HG02870 (cell line): ENCODE measurements around the gene NFYA.

Experiments used
- ATAC-seq: cut with Tn5 transposase; IDR thresholded peaks from one replicate; pipeline ENCODE4 v1.9.1; 2021; ENCODE audit warnings: mild to moderate bottlenecking, moderate library complexity; ENCODE audit not compliant: unreplicated experiment

Gene NFYA

DNA sequence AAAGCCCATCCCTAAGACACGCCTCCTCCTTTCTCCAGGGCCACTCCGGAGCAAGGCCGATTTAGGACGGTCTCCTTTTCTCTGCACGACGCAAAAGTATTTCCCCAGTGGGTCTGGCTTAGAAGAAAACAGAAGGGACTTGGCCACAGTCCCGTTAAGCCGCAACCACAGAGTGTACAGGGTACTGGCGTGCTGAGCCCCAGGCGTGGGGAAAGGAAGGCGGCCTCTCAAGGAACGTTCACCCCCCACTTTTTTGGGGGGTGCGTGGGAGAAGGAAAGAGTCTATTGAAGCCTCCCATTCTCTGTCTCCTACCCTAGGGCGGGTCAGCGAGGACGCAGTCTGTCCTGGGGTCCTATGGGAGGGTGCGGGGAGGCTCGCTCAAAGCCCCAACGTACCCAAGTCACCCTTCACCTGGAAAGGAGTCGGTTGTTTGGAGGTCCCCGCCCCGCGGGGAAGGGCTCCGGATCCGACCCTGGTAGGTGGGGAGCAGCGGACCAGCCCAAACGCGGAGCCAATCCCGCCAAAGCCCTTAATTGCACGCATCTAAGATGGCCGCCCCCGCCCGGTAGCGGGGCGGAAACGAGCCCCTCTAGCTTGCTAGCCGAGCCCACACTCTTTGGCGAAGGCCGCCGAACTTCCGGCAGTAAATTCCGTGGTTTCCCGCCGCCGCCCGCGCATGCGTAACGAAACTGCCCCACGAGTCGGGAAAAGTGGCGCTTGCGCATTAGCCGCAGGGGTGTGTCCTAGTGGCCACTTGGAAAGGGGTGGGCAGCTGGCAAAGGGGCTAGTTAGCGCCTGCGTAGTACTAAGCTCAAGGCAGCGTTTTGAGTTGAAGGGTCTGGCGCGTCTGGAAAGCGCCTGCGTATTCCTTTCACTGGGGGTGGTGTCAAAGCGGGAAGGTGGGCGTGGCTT, 595 bp upstream of the NFYA start, which contains the start of gene OARD1:
Gene OARD1 (minus strand): TSS at position 434 of the 913 bp plus-strand sequence. CDS start 722 bp downstream, outside the sequence.
- ATAC-seq, result peak; percentile 54

DNA sequence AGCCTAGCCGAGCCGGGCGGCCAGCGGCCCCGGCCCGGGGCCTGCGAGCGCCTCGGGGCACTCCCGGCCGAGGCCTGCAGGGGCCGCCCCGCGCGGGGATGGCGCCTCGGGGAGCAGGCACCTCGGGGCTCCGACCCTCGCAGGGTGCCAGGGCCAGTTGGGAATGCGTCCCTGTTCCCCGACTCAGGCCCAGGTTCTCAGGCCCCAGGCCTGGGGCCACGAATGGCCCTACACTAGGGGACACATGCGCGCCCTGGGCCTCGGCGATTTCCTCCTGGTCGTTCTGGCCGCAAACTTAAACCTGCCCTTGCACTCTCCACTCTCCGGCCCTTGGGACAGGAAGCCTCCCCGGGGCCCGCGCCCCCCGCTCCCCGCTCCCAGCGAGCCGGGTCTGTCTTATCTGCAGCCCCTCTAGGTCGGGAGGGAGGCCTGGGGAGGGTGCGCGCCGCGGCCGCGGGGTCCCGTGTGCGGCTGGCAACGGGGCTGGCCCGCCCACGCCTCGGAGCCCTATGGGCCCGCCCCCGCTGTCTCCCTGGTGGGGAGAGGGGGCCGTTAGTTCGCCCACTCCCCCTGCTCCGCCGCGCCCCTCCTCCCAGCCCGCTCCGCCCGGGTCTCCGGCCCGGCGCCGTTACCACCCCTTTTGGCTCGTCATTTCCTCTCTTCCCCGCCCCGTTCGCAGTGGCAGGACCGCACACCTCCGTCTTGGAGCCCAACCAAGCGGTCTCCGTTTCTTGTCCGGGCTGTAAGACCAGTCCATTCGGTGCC, 611 bp downstream of the NFYA start:
- ATAC-seq, result peak; percentile 25

DNA sequence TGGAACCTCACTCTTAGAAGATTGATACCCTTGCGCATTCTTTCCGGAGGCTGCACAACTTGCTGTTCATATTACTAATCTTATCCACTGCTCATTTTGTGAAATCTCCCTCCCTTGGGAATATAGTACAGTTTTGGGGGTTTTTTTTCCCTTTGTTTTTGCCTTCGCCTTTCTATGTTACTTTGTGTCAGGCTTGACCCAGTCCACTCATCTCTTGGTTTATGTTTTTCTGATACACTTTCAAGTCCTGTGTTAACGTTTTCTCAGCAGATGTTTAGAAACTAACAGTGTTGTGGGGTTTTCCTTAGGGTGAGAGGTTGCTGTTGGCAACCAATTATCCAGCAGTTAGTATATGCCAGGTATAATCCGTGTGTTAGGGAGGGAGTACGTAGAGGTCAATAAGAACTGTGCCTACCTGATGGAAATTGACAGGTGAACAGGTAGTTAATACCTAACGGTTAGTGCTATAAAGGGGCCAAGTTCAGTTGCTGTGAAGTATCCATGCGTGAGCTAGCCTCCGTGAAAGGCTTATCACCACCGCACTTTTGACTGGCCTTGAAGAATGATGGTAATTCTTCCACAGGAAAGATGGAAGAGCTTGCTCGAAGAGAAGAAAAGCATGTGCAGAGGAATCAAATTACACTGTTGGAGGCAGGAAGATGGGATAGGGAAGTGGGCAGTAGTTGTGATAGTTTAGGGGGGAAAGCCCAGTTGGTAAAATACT, 1.4 kb downstream of the NFYA start:
- no peak for ATAC-seq

DNA sequence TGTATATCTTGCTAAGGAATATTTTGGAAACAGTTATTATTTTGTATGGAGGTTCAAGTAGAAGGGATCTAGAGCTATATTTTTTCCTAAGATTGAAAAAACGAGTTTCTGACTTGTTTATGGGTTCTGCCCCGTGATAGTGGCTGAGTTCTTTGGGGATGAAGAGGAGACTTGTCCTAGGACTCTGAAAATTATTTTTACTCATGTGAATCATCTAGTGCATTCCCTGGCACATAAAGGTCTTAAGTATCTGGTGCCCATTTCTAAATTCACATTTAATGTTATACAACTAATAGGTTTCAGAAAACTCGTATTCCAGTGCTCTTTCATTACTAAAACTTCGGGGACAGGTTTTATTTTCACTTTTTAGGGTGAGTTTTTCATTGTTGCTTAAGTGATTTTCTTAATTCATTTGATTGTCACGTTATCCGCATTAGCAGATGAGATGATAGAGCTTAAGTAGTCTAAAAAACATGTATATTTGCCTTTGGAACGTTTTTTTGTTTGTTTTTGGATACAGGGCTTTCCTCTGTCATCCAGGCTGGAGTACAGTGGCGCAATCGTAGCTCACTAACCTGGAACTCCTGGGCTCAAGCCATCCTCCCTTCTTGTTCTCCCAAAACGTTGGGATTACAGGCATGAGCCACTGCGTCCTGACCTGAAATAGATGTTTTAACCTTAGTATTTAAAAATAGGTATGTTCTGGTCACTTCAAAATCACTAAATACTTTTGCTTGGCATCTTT, 2.1 kb downstream of the NFYA start:
- ATAC-seq, result no peak

DNA sequence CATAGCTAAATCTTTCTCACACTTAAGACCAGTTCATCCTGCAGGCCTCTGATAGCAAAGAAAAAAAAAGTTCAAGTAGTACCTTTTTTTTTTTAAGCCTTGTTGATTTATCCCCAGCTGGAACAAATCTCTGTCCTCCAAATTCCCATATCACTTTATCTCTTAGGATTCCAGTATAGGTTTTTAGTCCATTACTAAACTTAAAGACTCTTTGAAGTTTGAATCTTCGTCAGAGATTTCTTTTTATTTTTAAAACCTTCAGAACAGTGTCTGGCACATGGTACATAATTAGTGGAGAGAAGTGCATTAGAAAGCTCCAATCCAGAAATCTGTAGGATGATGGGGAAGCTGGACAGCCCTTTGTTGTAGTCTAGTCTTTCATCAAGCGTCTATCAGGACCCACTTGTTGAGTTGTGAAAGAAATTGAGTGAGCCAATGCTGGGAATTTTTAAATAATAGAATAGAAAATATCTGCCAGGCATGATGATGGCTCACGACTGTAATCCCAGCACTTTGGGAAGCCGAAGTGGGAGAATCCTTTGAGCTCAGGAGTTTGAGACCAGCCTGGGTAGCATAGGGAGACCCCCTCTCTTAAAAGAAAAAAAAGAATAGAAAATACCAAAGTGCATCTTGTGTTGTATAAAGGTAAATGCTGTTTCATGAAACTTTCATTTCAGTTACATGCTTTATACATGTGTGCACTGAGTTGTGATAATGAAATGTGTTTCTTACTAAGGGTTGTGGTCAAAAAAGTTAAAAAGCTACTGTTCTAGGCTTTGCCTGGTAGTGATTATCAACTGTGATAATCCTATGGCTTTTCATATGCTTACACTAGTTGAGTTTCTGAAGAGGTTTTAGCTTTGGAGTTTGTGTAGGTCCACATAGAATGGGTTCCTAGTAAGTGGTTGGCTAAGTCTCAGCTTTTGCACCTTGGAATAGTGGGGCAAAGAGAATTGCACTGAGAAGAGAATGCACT, 3.2 kb downstream of the NFYA start:
- no peak for ATAC-seq

DNA sequence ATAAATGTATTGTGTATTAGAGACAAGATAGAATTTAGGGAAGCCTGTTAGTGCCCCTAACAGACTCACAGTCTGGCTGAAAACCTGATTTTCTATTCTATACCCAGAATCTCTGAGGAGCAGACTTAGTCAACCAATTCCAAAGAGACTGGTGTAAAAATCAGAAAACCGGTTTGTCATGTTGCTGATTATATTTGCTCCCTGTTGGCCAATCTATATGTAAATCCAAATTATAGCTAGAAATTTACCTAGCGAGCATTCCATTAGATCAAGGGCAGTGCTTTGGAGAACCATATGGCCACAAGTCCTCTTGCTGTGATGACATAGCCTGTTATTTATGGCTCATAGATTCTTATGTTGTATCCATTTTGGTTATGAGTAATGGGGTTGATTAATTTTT, 4.8 kb downstream of the NFYA start:
- ATAC-seq, result no peak

DNA sequence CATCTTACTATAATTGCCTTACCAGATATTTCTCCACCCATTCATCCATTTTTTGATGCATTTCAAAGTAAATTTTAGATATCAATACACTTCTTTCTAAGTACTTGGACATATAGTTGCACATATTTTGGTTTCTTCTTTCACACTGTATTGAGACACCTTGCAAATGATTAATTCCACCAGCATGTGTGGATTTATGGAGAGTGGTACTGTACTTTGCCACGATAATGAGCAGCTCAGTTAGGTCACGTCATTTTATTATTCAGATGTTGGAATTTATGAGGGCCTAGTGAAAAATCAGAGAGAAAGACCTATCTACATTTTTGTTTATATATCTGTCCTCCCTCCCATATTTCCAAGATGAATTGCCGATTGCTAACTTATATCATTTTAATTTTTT, 5.3 kb downstream of the NFYA start:
- no peak for ATAC-seq

DNA sequence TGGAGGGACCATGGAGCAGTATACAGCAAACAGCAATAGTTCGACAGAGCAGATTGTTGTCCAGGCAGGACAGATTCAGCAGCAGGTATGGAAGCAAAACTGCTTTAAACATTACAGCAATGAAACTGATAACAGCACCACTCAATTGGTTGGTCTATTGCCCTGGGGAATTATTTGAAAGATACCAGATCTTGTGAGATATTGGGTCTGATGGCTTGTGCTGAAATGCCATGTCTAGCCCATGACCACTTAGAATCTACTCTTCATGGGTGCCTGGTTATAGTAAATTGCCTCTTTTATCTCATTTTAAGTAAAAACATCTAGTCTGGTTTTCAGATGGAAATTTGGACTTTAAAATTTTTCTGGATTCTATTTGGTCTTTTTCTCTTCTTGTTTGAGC, 6.3 kb downstream of the NFYA start:
- no peak for ATAC-seq

DNA sequence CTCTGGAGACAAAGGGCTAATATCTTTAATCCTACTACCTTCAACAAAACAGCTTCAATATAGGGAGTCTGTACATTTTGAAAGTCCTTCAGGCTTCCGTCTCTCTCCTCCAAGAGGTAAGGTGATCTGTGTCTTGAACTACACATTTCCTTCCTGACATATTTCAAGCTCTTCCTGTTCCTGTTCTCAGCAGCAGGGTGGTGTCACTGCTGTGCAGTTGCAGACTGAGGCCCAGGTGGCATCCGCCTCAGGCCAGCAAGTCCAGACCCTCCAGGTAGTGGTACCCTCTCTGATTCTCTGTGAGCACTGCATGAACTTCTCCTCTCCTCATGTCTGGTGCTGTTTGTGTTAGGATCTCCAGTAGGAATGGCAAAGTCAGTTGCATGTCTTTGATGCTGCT, 7.8 kb downstream of the NFYA start:
- no peak for ATAC-seq

DNA sequence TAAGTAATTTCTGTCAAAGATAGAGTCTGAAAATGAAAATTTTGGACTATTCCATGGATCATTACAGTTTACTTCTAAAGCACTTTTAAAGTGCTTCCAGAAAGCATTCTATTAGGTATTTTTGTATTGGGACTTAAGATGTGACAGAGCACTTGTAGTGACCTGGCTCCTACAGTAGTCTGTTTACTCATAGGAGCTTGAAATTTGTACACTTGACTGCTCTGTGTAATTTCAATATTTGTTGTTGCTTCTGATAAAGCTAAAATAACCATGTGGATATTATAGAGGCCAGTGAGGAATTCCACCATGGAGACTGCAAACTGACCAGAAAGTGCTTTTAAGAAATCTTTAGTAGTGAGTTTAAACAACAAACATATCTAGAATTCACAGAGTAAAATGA, 10.3 kb downstream of the NFYA start:
- no peak for ATAC-seq

DNA sequence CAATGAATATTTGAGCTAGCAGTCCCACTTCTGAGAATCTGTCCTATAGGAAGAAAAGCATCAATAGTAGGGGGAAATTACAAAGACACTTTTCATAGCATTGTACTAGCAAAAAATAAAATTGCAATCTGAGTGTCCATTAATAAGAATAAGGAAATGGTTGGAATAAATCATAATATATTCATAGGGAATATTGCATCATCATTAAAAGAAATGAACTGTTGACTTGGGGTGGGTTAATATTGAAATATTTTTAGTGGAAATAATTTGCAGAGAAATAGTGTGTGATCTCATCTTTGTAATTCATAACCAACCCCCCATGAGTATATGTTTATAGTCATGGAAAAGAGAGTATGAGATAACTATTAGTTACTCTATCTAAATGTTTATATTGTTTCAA, 12.4 kb downstream of the NFYA start:
- ATAC-seq, result no peak

DNA sequence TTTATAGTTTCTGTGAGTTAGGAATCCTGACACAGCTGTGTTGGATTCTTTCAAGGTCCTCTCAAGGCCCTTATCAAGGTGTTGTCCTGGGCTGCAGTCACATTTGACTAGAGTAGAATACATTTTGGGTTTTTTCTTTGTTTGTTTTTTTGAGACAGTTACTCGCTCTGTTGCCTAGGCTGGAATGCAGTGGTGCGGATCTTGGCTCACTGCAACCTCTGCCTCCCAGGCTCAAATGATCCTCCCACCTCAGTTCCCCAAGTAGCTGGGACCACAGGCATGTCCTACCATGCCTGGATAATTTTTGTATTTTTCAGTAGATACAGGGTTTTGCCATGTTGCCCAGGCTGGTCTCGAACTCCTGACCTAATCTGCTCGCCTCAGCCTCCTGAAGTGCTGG, 15.7 kb downstream of the NFYA start:
- no peak for ATAC-seq

DNA sequence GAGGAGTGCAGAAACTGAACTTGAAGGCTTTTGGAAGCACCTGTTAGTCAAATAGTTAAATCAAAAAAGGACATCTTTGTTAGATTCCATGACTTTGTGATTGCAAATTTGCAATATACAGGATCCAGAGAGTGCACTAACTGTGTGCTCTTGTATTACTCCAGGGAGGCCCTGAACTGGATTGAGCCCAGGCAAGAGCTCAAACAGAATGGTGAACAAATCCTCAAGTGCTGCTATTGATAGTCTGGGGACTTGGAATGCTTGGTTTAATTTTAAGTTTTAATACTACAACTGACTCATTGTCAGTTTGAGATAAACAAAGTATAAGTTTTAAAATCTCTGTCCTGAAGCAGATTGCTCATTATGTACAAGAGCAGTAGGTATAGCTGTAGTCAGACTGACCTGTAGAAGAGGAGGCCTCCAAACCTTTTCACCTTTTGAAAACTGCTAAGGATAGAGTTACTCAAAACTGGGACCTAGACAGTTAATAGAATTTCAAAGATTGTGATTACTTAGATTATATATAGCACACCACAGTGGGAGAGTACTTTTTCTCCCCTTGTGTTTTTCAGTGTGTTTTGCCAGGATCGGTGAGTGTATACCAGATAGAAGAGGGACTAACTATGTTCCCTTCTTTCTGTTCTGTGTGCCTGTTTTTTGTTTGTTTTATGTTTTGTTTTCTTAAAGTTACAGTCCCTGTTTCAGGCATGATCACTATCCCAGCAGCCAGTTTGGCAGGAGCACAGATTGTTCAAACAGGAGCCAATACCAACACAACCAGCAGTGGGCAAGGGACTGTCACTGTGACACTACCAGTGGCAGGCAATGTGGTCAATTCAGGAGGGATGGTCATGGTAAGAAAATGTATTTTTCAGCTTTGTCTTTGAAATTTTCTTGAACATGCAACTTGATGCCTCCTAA, 18.3 kb downstream of the NFYA start:
- ATAC-seq, result no peak

DNA sequence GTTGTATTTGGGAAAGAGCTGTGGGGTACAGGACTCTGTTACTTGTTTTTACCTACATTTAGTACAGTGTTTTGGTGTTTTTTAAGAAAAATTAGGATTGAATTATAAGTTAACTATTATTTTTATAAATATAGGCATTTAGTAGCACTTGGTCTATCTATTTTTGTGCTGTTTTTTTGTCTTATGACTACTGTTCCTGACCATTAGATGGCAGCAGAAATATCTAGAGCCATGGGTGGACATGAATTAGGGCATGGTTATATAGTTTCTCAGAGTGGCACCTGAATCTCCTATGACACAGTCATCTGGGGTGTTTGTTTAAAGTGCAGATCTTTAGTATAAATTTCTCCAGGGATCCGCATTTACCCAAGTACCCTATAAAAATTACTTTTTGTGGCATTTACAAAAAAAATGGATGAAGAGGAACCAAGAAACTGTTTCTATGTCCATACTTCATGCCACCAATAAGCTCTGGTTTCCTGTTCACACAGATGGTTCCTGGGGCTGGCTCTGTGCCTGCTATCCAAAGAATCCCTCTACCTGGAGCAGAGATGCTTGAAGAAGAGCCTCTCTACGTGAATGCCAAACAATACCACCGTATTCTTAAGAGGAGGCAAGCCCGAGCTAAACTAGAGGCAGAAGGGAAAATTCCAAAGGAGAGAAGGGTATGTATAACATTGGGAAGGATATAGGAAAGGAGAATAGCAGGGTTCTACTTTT, 19.8 kb downstream of the NFYA start:
- no peak for ATAC-seq

DNA sequence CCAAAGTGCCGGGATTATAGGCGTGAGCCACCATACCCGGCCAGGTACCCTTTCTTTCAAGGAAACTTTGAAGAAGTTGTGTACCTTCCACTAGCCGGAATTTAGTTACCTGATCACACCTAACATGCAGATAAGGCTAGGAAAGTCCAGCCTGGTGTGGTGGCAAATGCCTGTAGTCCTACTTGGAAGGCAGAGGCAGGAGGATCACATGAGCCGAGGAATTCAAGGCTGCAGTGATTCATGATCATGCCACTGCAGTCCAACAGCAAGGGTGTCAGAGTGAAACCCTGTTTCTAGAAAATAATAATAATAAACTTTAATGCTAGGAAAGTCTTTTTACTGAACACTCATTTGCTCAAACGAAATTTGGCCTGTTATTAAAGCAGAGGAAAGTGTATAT, 21.0 kb downstream of the NFYA start:
- ATAC-seq, result no peak

DNA sequence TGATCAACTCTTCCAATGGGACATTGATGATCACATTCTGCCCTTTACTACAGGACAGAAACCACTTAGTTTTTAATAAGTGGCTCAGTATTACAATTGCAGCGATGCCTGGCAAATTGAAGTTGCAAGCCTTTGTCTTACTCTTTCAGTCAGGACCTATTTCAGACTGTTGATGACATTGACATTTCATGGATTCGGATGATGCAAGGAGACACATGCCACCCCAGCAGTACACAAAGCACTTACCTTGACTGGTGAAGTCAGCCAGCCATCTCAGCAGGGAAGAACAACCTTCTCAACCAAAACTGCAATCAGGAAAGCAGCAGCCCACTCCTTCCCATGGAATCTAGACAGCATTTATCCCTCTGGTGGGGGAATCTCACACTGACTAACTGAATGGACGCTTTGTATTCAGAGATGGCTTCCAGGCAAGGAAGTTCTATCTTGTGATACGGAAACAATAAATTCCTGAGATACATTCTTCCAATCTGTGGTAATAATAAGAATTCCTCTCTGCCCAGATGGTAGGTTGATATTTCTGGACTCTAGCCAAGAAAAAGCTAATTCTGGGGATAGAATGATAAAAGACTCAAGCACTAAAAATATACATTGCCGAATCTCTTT, 24.8 kb downstream of the NFYA start:
- ATAC-seq, result no peak

DNA sequence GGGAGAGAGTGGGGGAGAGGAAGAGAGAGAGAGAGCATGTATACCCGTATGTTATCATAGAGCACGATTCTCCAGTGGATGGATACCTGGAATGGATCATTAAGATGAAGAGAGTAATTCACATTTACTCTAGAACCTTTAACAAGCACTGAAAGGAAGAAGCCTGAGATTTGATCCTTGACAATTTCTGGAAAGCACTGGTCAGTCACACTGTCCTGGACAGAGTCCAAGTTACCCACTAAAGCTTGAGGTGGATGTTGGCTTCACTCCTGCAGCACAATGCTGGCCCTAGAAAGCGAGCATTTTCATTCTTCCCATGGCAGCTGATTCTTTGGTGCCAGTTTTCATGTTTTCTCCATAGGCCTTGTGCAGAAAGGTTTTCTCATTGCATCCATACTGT, 25.6 kb downstream of the NFYA start:
- ATAC-seq, result no peak
